Panc1 (cell line): ENCODE data around the gene MACROD2. TPM values are rescaled to one million over a fixed set of nuclear protein-coding genes. Genes with fewer than 3 reads are reported as not detected.

Experiments
- ATAC-seq: fragments of 200-7000 bp; cut with Tn5 transposase; 2 replicates; pipeline ENCODE4 v1.9.1; 2020; ENCODE audit warnings: mild to moderate bottlenecking, moderate library complexity
- BruUV-seq: library from RNA; stranded (reverse); fragments of 400-500 nt; replicated peaks from 2 replicates; lab custom pipeline; 2021; lab: Mats Ljungman, UMichigan
- CTCF ChIA-PET: fragments of 300-600 bp; sonication (Branson Sonifier 250); formaldehyde crosslinking; loops from one replicate; lab custom pipeline; 2022; ENCODE audit warnings: antibody characterized with exemption; lab: Charles Lee
- POLR2A ChIA-PET: fragments of 300-600 bp; sonication (Branson Sonifier 250); formaldehyde crosslinking; loops from one replicate; lab custom pipeline; 2022; ENCODE audit warnings: antibody characterized with exemption; lab: Charles Lee
- DNase-seq: peaks from one replicate; pipeline ENCODE4 v3.0.0-alpha.2; 2010; ENCODE audit warnings: low read depth, low spot score
- H3K27ac ChIP-seq: 2 replicates; pipeline ENCODE4 v1.5.1; 2011; ENCODE audit warnings: mild to moderate bottlenecking, low read length, inconsistent platforms
- H3K27me3 ChIP-seq: fragments of 200-500 bp; sonication (Bioruptor generic); 2 replicates; pipeline ENCODE4 v1.6.0; 2014; ENCODE audit warnings: low read length, inconsistent platforms; ENCODE audit not compliant: control insufficient read depth, insufficient read depth
- H3K36me3 ChIP-seq: fragments of 200-500 bp; sonication (Bioruptor generic); 2 replicates; pipeline ENCODE4 v1.5.1; 2014; ENCODE audit warnings: inconsistent platforms, mild to moderate bottlenecking, low read length, moderate library complexity; ENCODE audit not compliant: control insufficient read depth, insufficient read depth
- H3K4me1 ChIP-seq: 2 replicates; pipeline ENCODE4 v1.5.1; 2011; ENCODE audit warnings: inconsistent platforms, mild to moderate bottlenecking, low read length, moderate library complexity; ENCODE audit not compliant: control insufficient read depth, insufficient read depth
- H3K4me3 ChIP-seq, 2 experiments: 2 replicates each; pipeline ENCODE4 v1.5.1; 2011 to 2012; ENCODE audit warnings: low read depth in 2 of 2, low read length in 2 of 2, mild to moderate bottlenecking in 2 of 2, inconsistent platforms in 1 of 2, moderate library complexity in 1 of 2
- H3K9me3 ChIP-seq: fragments of 200-500 bp; sonication (Bioruptor generic); 2 replicates; pipeline ENCODE4 v1.5.1; 2014; ENCODE audit warnings: low read depth, mild to moderate bottlenecking, inconsistent platforms, low read length, moderate library complexity; ENCODE audit not compliant: control insufficient read depth, insufficient read depth
- CTCF ChIP-seq: fragments of 450-650 bp; IDR thresholded peaks from 2 replicates; pipeline ENCODE4 v1.5.1; 2017; ENCODE audit warnings: mild to moderate bottlenecking
- POLR2AphosphoS5 ChIP-seq: IDR thresholded peaks from 2 replicates; pipeline ENCODE4 v1.6.1; 2012; ENCODE audit warnings: mild to moderate bottlenecking, low read depth, low read length, moderate library complexity
- REST ChIP-seq, 2 experiments: IDR thresholded peaks; 2 replicates each; pipeline ENCODE4 v1.6.1; 2011 to 2012; ENCODE audit warnings: low read depth in 2 of 2, control low read depth in 1 of 2, low read length in 1 of 2, mild to moderate bottlenecking in 1 of 2, moderate library complexity in 1 of 2; ENCODE audit not compliant: insufficient read depth in 1 of 2
- SIN3A ChIP-seq: IDR thresholded peaks from 2 replicates; pipeline ENCODE4 v1.6.1; 2012; ENCODE audit warnings: low read depth, mild to moderate bottlenecking, low read length, moderate library complexity, borderline replicate concordance; ENCODE audit not compliant: insufficient read depth
- TCF7L2 ChIP-seq: IDR thresholded peaks from 2 replicates; pipeline ENCODE4 v1.6.1; 2011; ENCODE audit warnings: mild to moderate bottlenecking, low read depth, low read length, inconsistent platforms
- in situ Hi-C: cut with HindIII; loops from 2 replicates; pipeline ENCODE4 v1.10.0; 2016; ENCODE audit warnings: low sequenced_read_pairs, low pct_unique_long_range_greater_than_20kb
- intact Hi-C: fragments of 100-400 bp; cut with micrococcal nuclease; formaldehyde crosslinking; loops from one replicate; pipeline ENCODE4 v1.10.0; 2022; ENCODE audit not compliant: unreplicated experiment
- total RNA-seq: library from RNA; stranded (reverse); gene quantifications from one replicate; pipeline ENCODE4 v1.2.1, GENCODE V29; 2021; ENCODE audit not compliant: unreplicated experiment

Gene MACROD2
- total RNA-seq, 1 experiment from 2014 or later = 1.2 TPM

GRCh38 chr20:14950633-14951032 is 955.3 kb downstream of the MACROD2 start:
- Histone ChIP-seq H3K4me1 (no peaks in the 10 kb centered on the region), H3K27ac (no peak overlapping the region), H3K4me3 (no peak overlapping the region), H3K9me3 (no peaks in the 10 kb centered on the region), H3K36me3 (no peaks in the 10 kb centered on the region; the same call in 1 of the 2 replicates), H3K27me3 (no peaks in the 10 kb centered on the region)
- TF ChIP-seq REST (IDR thresholded peaks at IDR 0.05; ENCODE audit: insufficient read depth in 1 of 2, low read depth in 2 of 2, low read length in 1 of 2) (no peak), TCF7L2 (no peak), CTCF (no peak), SIN3A (no peak), POLR2AphosphoS5 (no peak)
- BruUV-seq = no TSS peak
- in situ Hi-C loops (no loop called here), intact Hi-C loops (no loop called here)
- CTCF ChIA-PET = no interaction called here
- ATAC-seq (no peak), DNase-seq (no peak)
- POLR2A ChIA-PET = no interaction called here

GRCh38 chr20:14951105-14951504 is 955.8 kb downstream of the MACROD2 start:
- H3K9me3 ChIP-seq = no peaks in the 10 kb centered on the region
- no peaks in the 10 kb centered on the region; the same call in 1 of the 2 replicates for H3K36me3 ChIP-seq
- POLR2A ChIA-PET = interaction anchor here (0.7 kb wide), 1 partner anchor 885 kb away, joined by 5 read pairs; no protein-coding TSS in a partner anchor
- no peak for ATAC-seq
- in situ Hi-C loops (no loop called here), intact Hi-C loops (no loop called here)
- no peak overlapping the region for H3K4me3 ChIP-seq
- no peaks in the 10 kb centered on the region for H3K4me1 ChIP-seq
- BruUV-seq = no TSS peak
- H3K27ac ChIP-seq = no peak overlapping the region
- TF ChIP-seq TCF7L2 = no peak
- TF ChIP-seq SIN3A = no peak
- no peak for TF ChIP-seq REST (IDR thresholded peaks at IDR 0.05; ENCODE audit: insufficient read depth in 1 of 2, low read depth in 2 of 2, low read length in 1 of 2)
- no peak for TF ChIP-seq CTCF
- no peak for TF ChIP-seq POLR2AphosphoS5
- no peak for DNase-seq
- CTCF ChIA-PET = no interaction called here
- no peaks in the 10 kb centered on the region for H3K27me3 ChIP-seq
